DMS53 treated with DMSO at 0.1 percent for 48 hours (cell line): ENCODE results near the gene TLR9.

ENCODE experiments used
- DNase-seq: peaks from one replicate; lab custom pipeline; 2025; ENCODE audit not compliant: unreplicated experiment; lab: John Stamatoyannopoulos, UW

Gene TLR9

DNA sequence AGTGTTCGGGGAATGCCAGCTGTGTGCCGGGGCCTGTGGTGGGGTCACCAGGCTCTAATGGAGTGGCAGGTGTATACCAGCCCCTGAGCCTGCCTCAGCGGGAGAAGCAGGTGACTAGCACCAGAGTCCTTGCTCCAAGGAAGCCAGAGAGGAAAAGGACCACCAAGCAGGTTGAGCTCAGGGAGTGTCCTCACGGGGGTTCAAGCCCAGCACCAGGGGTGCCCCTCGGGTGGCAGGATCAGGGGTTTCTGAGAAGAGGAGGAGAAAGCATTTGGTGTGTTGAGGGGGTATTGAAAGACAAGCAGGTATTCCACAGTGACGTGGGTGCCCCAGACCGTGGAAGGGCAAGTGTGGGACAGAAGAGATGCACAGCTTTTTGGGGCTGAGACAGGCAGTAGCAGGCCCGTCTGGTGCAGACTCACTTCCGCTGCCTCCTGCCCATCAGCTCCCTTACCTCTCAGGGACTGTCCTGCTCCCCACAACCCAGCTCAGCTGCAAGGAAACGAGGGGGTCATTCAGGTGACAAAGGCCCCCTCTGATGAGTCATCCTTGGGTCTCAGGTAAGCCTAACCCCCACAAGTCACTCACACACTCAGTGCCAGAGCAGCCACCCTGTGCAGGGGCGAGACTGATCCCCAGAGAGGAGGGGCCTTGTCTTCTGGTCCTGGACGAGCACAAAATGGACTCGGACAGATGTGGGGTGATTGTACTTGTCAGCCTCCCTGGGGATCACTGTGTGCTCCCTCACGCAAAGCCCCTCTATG is 49.8 kb downstream of the TLR9 start:
- DNase-seq: no peak

DNA sequence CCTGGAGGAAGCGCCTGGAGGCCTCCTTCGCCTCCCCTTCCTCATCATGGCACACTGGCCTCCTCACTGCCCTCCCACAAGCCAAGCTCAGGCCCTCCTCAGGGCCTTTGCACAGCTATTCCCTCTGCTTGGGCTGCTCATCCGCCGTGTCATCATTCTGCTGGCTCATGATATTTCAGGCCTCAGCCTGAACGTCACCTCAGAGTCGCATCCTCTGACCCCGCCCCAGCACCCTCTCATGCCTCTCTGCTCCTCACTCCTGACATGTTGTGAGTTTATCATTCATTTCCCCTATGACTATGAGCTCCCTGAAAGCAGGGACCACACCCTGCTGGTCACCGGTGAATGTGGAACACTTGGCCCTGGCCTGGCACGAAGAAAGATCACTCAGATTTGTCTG is 50.5 kb downstream of the TLR9 start:
- DNase-seq: no peak

DNA sequence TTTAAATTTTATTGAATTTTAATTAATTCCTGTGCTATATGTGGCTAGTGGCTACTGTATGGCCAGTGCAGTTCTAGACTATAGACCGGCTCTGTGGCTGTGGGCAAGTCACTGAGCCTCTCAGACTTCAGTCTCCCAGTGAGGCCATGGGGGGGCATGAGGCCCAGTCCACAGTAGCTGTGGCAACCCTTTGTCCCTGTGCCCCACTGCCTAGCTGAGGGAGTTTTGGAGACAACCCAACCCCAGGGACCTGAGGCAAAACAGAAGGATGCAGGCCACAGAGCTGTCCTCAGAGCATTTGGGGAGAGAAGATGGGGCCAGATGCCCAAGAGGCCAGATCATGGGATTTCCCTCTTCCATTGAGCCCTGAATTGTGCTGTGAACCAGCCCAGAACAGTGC is 52.3 kb downstream of the TLR9 start:
- DNase-seq: no peak

DNA sequence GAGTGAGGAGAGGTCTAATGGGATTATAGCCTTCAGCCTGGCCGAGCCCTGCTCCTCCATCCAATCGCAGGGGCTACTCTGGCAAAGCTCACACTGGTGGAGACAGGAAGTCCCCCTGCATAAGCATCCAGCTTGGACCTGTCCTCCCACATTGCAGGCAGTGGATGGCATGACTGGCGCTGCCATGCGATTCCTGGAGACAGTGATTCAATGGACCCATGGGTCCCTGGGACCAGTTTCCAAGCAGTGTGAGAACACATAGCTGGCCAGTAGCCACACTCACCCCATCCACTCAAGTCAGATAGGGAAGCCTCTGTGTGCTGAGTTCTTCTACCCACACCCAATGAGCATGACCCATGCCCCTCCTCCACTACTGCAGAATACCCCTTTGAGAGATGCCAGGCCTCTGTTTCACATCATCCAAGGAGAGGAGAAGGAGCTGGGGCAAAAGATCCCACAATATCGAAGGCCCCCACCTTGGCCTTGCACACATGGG is 53.1 kb downstream of the TLR9 start:
- no peak for DNase-seq

DNA sequence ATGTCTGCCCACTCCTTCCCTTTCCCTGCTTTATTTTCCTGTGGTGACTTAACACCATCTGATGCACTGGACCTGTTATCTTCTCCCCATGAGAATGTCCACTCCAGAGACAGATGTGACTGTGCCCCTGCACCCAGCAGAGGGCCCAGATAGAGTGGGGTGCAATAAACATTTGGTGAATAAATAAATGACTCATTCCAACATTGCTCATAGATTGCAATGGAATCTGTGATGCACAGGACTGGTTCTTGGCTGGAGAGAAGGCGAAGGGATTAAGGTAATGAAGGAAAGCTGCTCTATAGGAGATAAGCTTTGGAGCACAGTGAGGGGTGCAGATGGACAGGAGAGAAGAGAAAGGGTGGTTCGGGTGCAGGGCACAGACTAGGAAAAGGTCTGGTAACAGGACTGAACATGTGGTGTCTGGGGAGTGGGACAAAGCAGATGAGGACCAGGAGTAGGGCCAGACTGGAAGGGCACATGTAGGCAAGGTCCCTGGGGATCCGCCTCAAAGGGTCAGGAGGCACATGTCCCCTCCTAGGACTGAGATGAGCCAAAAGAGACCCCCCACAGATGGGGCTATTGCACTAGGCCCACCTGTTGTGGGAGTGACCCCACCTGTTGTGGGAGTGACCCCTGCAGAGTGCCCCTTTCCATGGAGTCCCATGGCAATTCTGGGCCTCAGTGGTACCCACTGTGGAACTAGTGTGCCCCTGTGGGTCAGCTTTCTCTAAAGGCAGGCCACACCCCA is 53.8 kb downstream of the TLR9 start:
- DNase-seq: no peak
